ENCODE results near the gene ADGRA3. TPM values are rescaled to one million over a fixed set of nuclear protein-coding genes. Genes with fewer than 3 reads are reported as not detected.

ADGRA3 gene
- total RNA-seq, 1 experiment from 2014 or later: 56.5 TPM

- Histone ChIP-seq H2BK15ac (ENCODE audit: low read depth, low read length) (no peak overlapping the region), H3K14ac (ENCODE audit: insufficient read depth, low read length) (no peak overlapping the region), H3K9ac (ENCODE audit: extremely low read depth, insufficient read length, low read length) (no peak overlapping the region), H4K5ac (ENCODE audit: insufficient read length, low read depth, low read length) (no peak overlapping the region), H2AFZ (ENCODE audit: low read length) (no peak overlapping the region), H2BK20ac (ENCODE audit: low read depth, low read length, poor library complexity, severe bottlenecking) (no peak overlapping the region), H3K4me2 (ENCODE audit: insufficient read depth, insufficient read length, low read length) (no peak overlapping the region), H3K23me2 (ENCODE audit: insufficient read length, low read depth, low read length, poor library complexity, severe bottlenecking) (no peaks in the 10 kb centered on the region), H3K79me2 (ENCODE audit: insufficient read depth, low read length) (peaks cover 2% of the 10 kb centered on the region; the same call in 1 of the 2 replicates), H2BK12ac (ENCODE audit: insufficient read length, low read depth, low read length) (no peak overlapping the region), H3K79me1 (ENCODE audit: insufficient read depth, low read depth, low read length, poor library complexity, severe bottlenecking) (peaks cover 3% of the 10 kb centered on the region), H2BK120ac (ENCODE audit: low read depth, low read length, poor library complexity, severe bottlenecking) (no peak overlapping the region), H4K20me1 (ENCODE audit: control insufficient read depth, insufficient read depth, insufficient read length) (no peaks in the 10 kb centered on the region), H3K23ac (ENCODE audit: insufficient read length, low read depth, low read length) (no peak overlapping the region), H3K56ac (ENCODE audit: insufficient read length, low read depth, low read length) (no peak overlapping the region), H3K9me3 (ENCODE audit: control insufficient read depth, low read depth, low read length) (no peaks in the 10 kb centered on the region), H3K27me3 (ENCODE audit: insufficient read depth, low read length) (no peaks in the 10 kb centered on the region), H2BK5ac (ENCODE audit: insufficient read length, low read length) (no peak overlapping the region), H3T11ph (ENCODE audit: low read length) (no peak overlapping the region), H4K91ac (ENCODE audit: insufficient read length, low read depth, low read length) (no peak overlapping the region), H3K4me1 (ENCODE audit: insufficient read depth, low read length) (no peaks in the 10 kb centered on the region), H3K27ac (ENCODE audit: insufficient read length, low read depth, low read length) (no peak overlapping the region), H2AK5ac (ENCODE audit: insufficient read length, low read length) (no peak overlapping the region), H3K4ac (ENCODE audit: low read depth, low read length) (no peak overlapping the region), H4K8ac (replicated peaks; ENCODE audit: insufficient read length, low read depth, low read length) (no peak overlapping the region), H3K18ac (ENCODE audit: insufficient read length, low read depth, low read length) (no peak overlapping the region)
- Mint-ChIP-seq H3K4me1 (peaks cover 8 to 9% of the 10 kb centered on the region in 2 experiments; a peak in 3 of 4 replicates), H3K27ac (no peak overlapping the region; a peak in 3 of 7 replicates), H3K9me3 (no peaks in the 10 kb centered on the region; a peak in 1 of 5 replicates), H3K36me3 (ENCODE audit: insufficient read depth in 1 of 3, low read depth in 3 of 3) (peaks cover 30 to 41% (median 35%) of the 10 kb centered on the region in 3 experiments), H3K4me3 (no peak overlapping the region), H3K27me3 (ENCODE audit: low read depth) (no peaks in the 10 kb centered on the region)
- TF ChIP-seq CTCF (conservative IDR thresholded peaks at IDR 0.05): no peak
- no peak for DNase-seq
- no CpG with 5 or more reads among the region's 5 CpGs for WGBS (ENCODE audit: extremely low coverage, insufficient read length, low lambda C conversion rate)
Measured at GRCh38 chr4:22465996-22466395, 49.9 kb downstream of the ADGRA3 start.

All from H9 (cell line).